Activated naive CD8-positive, alpha-beta T cell treated with anti-CD3 and anti-CD28 coated beads, Interleukin-2, amount 50 U/mL, for 24 hours (primary cell): ENCODE data around the gene TBC1D2.

ENCODE experiments used
- ATAC-seq: fragments of 150-1000 bp; cut with Tn5 transposase; one replicate; pipeline ENCODE4 v1.10.0; 2021
- DNase-seq: peaks from one replicate; pipeline ENCODE4 v3.0.0; 2021
- H3K27ac Mint-ChIP-seq: one replicate; pipeline ENCODE4 v1.8.0; 2021; ENCODE audit warnings: mild to moderate bottlenecking, mixed read lengths
- H3K27me3 Mint-ChIP-seq: one replicate; pipeline ENCODE4 v1.8.0; 2021; ENCODE audit warnings: mixed read lengths
- H3K36me3 Mint-ChIP-seq: one replicate; pipeline ENCODE4 v1.8.0; 2021; ENCODE audit warnings: low read depth, mixed read lengths
- H3K4me1 Mint-ChIP-seq: one replicate; pipeline ENCODE4 v1.8.0; 2021; ENCODE audit warnings: mixed read lengths
- H3K4me3 Mint-ChIP-seq: one replicate; pipeline ENCODE4 v1.8.0; 2021; ENCODE audit warnings: mild to moderate bottlenecking, moderate library complexity, mixed read lengths
- H3K9me3 Mint-ChIP-seq: one replicate; pipeline ENCODE4 v1.8.0; 2021; ENCODE audit warnings: mixed read lengths

The TBC1D2 gene

GRCh38 chr9:98236901-98237487 lies 18.5 kb downstream of the TBC1D2 start:
- no peaks in the 10 kb centered on the region for H3K9me3 Mint-ChIP-seq

GRCh38 chr9:98235126-98235525 lies 20.3 kb downstream of the TBC1D2 start:
- ATAC-seq (no peak), DNase-seq (no peak)
- Mint-ChIP-seq H3K27me3 (no peaks in the 10 kb centered on the region), H3K9me3 (no peaks in the 10 kb centered on the region), H3K36me3 (no peaks in the 10 kb centered on the region), H3K27ac (no peak overlapping the region), H3K4me3 (no peak overlapping the region), H3K4me1 (no peaks in the 10 kb centered on the region)

More at GRCh38 chr9:98236901-98237487, 18.5 kb downstream of the TBC1D2 start:
- ATAC-seq, result no peak
- no peak for DNase-seq
- Mint-ChIP-seq H3K4me1 (no peaks in the 10 kb centered on the region), H3K27me3 (no peaks in the 10 kb centered on the region), H3K4me3 (no peak overlapping the region), H3K36me3 (no peaks in the 10 kb centered on the region), H3K27ac (no peak overlapping the region)

DNA sequence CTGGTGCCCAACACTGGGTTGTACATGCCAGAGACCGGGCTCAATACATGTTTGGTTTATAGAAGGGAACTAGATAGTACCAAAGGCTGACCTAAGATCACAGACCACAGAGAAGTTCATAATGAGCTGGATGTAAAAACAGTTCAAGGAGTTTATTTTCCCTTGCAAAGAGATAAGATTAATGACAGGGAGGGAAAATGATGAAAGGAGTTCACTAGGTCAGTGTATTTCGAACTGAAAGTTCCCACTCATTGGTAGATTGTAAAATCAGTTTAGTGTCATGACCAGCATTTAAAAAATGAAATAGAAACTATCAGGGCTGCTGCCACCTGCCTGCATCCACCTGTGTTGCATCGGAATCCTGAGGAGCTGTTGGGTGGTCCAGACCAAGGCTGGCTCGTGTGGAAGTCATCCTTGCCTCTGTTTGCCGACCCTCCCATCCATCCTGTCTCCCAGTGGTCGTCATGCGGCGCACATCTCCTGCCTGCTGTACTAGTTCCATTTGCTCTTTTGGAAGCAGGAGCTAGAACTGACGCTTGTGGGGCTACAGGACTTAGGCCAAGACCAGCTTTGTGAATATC lies 21.1 kb downstream of the TBC1D2 start:
- no peak for ATAC-seq
- no peak for DNase-seq
- H3K4me3 Mint-ChIP-seq, result no peak overlapping the region
- H3K9me3 Mint-ChIP-seq, result no peaks in the 10 kb centered on the region
- H3K27ac Mint-ChIP-seq, result no peak overlapping the region
- H3K4me1 Mint-ChIP-seq, result no peaks in the 10 kb centered on the region
- no peaks in the 10 kb centered on the region for H3K36me3 Mint-ChIP-seq
- no peaks in the 10 kb centered on the region for H3K27me3 Mint-ChIP-seq

DNA sequence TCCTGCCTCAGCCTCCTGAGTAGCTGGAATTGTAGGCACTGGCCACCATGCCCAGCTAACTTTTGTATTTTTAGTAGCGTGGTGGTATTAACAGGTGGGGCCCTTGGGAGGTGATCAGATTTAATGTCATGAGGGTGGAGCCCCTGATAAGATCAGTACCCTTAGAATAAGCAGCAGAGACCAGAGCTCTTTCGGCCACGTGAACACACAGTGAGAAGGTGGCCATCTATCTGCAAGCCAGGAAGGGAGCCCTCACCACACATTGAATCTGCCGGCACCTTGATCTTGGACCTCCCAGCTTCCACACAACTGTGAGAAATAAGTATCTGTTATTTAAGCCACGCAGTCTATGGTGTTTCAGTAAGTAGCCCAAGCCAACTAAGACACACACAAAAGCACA lies 22.5 kb downstream of the TBC1D2 start:
- no peak overlapping the region for H3K27ac Mint-ChIP-seq
- H3K9me3 Mint-ChIP-seq, result no peaks in the 10 kb centered on the region
- H3K4me3 Mint-ChIP-seq, result no peak overlapping the region

DNA sequence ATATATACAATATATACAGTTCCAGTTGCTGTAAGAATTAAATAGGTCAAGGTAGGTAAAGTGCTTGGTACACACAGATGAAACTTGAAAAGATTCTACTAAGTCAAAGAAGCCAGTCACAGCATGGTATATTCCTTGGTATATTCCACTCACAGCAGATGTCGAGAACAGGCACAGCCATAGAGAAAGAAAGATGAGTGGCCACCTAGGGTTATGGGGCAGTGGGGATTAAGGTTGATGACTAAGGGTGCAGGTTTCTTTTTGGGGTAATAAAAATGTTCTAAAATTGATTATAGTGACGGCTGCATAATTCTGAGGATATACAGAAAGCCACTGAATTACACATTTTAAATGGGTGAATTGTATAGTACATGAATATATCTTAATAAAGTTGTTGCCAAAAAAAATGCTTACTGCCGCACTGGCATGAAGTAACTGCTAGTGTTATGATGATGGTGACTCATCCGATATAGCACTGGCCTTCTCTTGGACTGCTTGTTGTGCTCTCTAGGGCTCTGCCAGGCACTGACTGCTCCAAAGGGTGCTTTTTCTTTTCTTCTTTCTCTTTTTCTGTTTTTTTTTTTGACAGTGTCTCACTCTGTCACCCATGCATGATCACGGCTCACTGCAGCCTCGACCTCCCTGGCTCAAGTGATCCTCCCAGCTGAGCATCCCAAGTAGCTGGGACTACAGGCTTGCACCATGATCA lies 23.5 kb downstream of the TBC1D2 start:
- DNase-seq, result no peak
- Mint-ChIP-seq H3K36me3 (no peaks in the 10 kb centered on the region), H3K4me3 (no peak overlapping the region), H3K27ac (no peak overlapping the region), H3K9me3 (no peaks in the 10 kb centered on the region), H3K4me1 (no peaks in the 10 kb centered on the region), H3K27me3 (no peaks in the 10 kb centered on the region)
- no peak for ATAC-seq

More for the DNA sequence above, 22.5 kb downstream of the TBC1D2 start:
- no peaks in the 10 kb centered on the region for H3K36me3 Mint-ChIP-seq
- ATAC-seq, result no peak
- H3K4me1 Mint-ChIP-seq, result no peaks in the 10 kb centered on the region
- no peak for DNase-seq
- H3K27me3 Mint-ChIP-seq, result no peaks in the 10 kb centered on the region

GRCh38 chr9:98230789-98231188 lies 24.7 kb downstream of the TBC1D2 start:
- Mint-ChIP-seq H3K9me3 (no peaks in the 10 kb centered on the region), H3K4me3 (no peak overlapping the region), H3K36me3 (no peaks in the 10 kb centered on the region), H3K4me1 (no peaks in the 10 kb centered on the region), H3K27me3 (no peaks in the 10 kb centered on the region), H3K27ac (no peak overlapping the region)
- DNase-seq (no peak), ATAC-seq (no peak)

- Mint-ChIP-seq H3K36me3 (no peaks in the 10 kb centered on the region), H3K27ac (no peak overlapping the region), H3K4me1 (no peaks in the 10 kb centered on the region), H3K27me3 (no peaks in the 10 kb centered on the region), H3K9me3 (no peaks in the 10 kb centered on the region), H3K4me3 (no peak overlapping the region)
- DNase-seq (no peak), ATAC-seq (no peak)
These were observed 25.1 kb downstream of the TBC1D2 start for GRCh38 chr9:98230304-98230703.

DNA sequence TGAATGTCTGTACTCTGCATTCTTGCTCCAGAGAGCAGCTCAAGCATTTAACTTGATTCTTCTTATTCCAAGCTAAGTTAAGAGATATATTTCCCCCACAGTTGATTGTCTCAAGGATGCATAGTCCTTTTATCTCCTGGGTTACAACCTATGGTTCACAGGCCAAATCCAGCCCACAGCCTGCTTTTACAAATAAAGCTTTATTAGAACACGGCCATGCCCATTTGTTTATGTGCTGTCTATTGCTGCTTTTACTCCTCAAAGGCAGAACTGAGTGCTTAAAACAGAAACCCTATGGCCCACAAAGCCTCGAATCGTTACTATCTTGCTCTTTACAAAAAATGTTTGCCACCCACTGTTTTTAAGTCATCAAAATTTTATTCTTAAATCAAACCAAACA lies 25.8 kb downstream of the TBC1D2 start:
- no peaks in the 10 kb centered on the region for H3K27me3 Mint-ChIP-seq
- H3K27ac Mint-ChIP-seq, result no peak overlapping the region
- no peak overlapping the region for H3K4me3 Mint-ChIP-seq
- no peaks in the 10 kb centered on the region for H3K4me1 Mint-ChIP-seq
- DNase-seq (no peak), ATAC-seq (no peak)
- H3K36me3 Mint-ChIP-seq, result no peaks in the 10 kb centered on the region
- no peaks in the 10 kb centered on the region for H3K9me3 Mint-ChIP-seq

- no peaks in the 10 kb centered on the region for H3K4me1 Mint-ChIP-seq
- H3K27me3 Mint-ChIP-seq, result no peaks in the 10 kb centered on the region
- no peak for DNase-seq
- H3K4me3 Mint-ChIP-seq, result no peak overlapping the region
- no peak overlapping the region for H3K27ac Mint-ChIP-seq
- H3K36me3 Mint-ChIP-seq, result no peaks in the 10 kb centered on the region
- H3K9me3 Mint-ChIP-seq, result no peaks in the 10 kb centered on the region
- no peak for ATAC-seq
These were observed 26.4 kb downstream of the TBC1D2 start for GRCh38 chr9:98229090-98229395.

- Mint-ChIP-seq H3K4me1 (no peaks in the 10 kb centered on the region), H3K27me3 (no peaks in the 10 kb centered on the region), H3K9me3 (no peaks in the 10 kb centered on the region), H3K4me3 (no peak overlapping the region), H3K36me3 (no peaks in the 10 kb centered on the region), H3K27ac (no peak overlapping the region)
- ATAC-seq (no peak), DNase-seq (no peak)
These were observed 26.9 kb downstream of the TBC1D2 start for GRCh38 chr9:98228392-98229089.

- no peak for ATAC-seq
- Mint-ChIP-seq H3K36me3 (no peaks in the 10 kb centered on the region), H3K9me3 (no peaks in the 10 kb centered on the region), H3K27me3 (no peaks in the 10 kb centered on the region), H3K27ac (no peak overlapping the region), H3K4me1 (no peaks in the 10 kb centered on the region), H3K4me3 (no peak overlapping the region)
- no peak for DNase-seq
These were observed 27.6 kb downstream of the TBC1D2 start for GRCh38 chr9:98227883-98228282.

GRCh38 chr9:98226957-98227356 lies 28.5 kb downstream of the TBC1D2 start:
- ATAC-seq, result no peak
- Mint-ChIP-seq H3K27ac (no peak overlapping the region), H3K36me3 (no peaks in the 10 kb centered on the region), H3K27me3 (no peaks in the 10 kb centered on the region), H3K4me1 (no peaks in the 10 kb centered on the region), H3K4me3 (no peak overlapping the region), H3K9me3 (no peaks in the 10 kb centered on the region)
- no peak for DNase-seq

- Mint-ChIP-seq H3K27me3 (no peaks in the 10 kb centered on the region), H3K36me3 (no peaks in the 10 kb centered on the region), H3K4me3 (no peak overlapping the region), H3K27ac (no peak overlapping the region), H3K9me3 (no peaks in the 10 kb centered on the region), H3K4me1 (no peaks in the 10 kb centered on the region)
- no peak for ATAC-seq
- DNase-seq, result no peak
These were observed 28.9 kb downstream of the TBC1D2 start for GRCh38 chr9:98226516-98226915.

- H3K36me3 Mint-ChIP-seq, result no peaks in the 10 kb centered on the region
- no peaks in the 10 kb centered on the region for H3K9me3 Mint-ChIP-seq
- no peaks in the 10 kb centered on the region for H3K27me3 Mint-ChIP-seq
- ATAC-seq (no peak), DNase-seq (no peak)
- no peak overlapping the region for H3K4me3 Mint-ChIP-seq
- no peak overlapping the region for H3K27ac Mint-ChIP-seq
- H3K4me1 Mint-ChIP-seq, result no peaks in the 10 kb centered on the region
These were observed 30.4 kb downstream of the TBC1D2 start for GRCh38 chr9:98225015-98225442.
